ENCODE results near the gene CUEDC1.
"Not testable (repeated sequence)": the region's sequence is repeated elsewhere in the genome, so short reads cannot be mapped to it uniquely, and the experiment has no call there.

The CUEDC1 gene

DNA sequence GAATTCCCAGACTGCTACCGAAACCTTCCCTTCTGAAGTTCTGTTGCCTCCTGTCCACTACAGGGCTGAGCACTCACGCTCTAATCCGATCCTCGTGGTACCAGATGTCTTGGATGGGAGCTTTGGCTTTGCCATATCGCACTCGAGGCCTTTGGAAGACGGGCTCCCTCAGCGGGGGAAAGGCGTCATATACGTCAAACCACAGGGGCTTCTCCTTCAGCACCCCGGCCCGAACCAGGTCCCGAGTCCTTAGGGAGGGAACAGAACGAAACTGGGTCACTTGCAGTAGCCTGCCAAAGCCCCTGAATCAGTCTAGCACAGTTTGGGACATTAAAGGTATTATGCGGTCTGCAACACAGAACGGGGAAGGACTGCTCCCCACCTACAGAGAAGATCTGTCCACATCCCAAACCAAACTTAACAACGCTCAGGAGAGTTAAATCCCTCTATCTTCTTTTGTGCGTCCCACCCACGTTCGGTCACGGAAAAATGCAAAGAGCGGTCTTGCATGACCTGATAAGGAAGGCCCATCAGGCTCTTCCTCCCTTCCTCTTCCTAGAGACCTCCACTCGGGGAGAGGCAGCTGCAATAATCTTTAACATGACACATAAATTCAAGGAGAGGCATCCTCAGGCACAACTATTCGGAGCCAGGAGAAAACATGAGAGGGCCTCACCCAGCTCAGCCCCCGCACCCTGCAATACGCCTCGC, 105.9 kb downstream of the CUEDC1 start:
- Histone ChIP-seq H3K79me2 (ENCODE audit: low read length) (peaks cover 29% of the 10 kb centered on the region), H4K20me1 (ENCODE audit: insufficient read depth, low read length) (no peaks in the 10 kb centered on the region), H3K4me2 (ENCODE audit: low read depth, low read length) (peak overlapping the region; percentile 78), H3K9me3 (replicated peaks; ENCODE audit: insufficient read depth, low read length) (no peaks in the 10 kb centered on the region), H3K9me2 (replicated peaks; ENCODE audit: insufficient read depth, low read length) (no peaks in the 10 kb centered on the region), H3K27ac (ENCODE audit: low read length) (peak overlapping the region; percentile 13; the same call in 1 of the 2 replicates), H3K27me3 (replicated peaks; ENCODE audit: insufficient read depth, low read length) (no peaks in the 10 kb centered on the region), H3F3A (ENCODE audit: insufficient read depth, low read length) (0 out of 2 replicates have a peak, but pooled peaks cover 7% of the 10 kb centered on the region), H3K36me3 (replicated peaks; ENCODE audit: insufficient read depth, low read length) (0 out of 2 replicates have a peak, but pooled peaks cover 3% of the 10 kb centered on the region), H2AFZ (ENCODE audit: low read length) (peak overlapping the region; percentile 79), H3K4me3 (ENCODE audit: low read length) (peak overlapping the region; percentile 93), H3K4me1 (ENCODE audit: low read length) (peaks cover 10% of the 10 kb centered on the region; the same call in 1 of the 2 replicates), H3K9ac (ENCODE audit: low read length) (peak overlapping the region; percentile 59)
- no peak for DNase-seq
- TF ChIP-seq EZH2 (optimal IDR thresholded peaks at IDR 0.05; ENCODE audit: low read depth, low read length), result no peak
- TF ChIP-seq, protein P1, sequence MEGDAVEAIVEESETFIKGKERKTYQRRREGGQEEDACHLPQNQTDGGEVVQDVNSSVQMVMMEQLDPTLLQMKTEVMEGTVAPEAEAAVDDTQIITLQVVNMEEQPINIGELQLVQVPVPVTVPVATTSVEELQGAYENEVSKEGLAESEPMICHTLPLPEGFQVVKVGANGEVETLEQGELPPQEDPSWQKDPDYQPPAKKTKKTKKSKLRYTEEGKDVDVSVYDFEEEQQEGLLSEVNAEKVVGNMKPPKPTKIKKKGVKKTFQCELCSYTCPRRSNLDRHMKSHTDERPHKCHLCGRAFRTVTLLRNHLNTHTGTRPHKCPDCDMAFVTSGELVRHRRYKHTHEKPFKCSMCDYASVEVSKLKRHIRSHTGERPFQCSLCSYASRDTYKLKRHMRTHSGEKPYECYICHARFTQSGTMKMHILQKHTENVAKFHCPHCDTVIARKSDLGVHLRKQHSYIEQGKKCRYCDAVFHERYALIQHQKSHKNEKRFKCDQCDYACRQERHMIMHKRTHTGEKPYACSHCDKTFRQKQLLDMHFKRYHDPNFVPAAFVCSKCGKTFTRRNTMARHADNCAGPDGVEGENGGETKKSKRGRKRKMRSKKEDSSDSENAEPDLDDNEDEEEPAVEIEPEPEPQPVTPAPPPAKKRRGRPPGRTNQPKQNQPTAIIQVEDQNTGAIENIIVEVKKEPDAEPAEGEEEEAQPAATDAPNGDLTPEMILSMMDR (IDR thresholded peaks at IDR 0.05; ENCODE audit: low read length), result no peak
- no peak for TF ChIP-seq EZH2phosphoT487 (IDR thresholded peaks at IDR 0.05; ENCODE audit: low read length)

DNA sequence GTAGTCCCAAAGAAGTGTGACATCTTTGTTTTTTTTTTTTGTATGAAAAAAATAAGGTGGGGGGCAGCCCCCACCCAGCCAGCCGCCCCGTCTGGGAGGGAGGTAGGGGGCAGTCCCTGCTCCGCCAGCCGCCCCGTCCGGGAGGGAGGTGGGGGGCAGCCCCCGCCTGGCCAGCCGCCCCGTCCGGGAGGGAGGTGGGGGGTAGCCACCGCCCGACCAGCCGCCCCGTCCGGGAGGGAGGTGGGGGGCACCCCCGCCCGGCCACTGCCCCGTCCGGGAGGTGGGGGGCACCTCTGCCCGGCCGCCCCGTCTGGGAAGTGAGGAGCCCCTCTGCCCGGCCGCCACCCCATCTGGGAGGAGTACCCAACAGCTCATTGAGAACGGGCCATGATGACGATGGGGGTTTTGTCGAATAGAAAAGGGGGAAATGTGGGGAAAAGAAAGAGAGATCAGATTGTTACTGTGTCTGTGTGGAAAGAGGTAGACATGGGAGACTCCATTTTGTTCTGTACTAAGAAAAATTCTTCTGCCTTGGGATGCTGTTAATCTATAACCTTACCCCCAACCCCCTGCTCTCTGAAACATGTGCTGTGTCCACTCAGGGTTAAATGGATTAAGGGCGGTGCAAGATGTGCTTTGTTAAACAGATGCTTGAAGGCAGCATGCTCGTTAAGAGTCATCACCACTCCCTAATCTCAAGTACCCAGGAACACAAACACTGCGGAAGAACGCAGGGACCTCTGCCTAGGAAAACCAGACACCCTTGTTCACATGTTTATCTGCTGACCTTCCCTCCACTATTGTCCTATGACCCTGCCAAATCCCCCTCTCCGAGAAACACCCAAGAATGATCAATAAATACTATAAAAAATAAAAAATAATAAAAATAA, 108.9 kb downstream of the CUEDC1 start:
- not testable (repeated sequence) for H3K9ac ChIP-seq (ENCODE audit: low read length); H3K4me1 ChIP-seq (ENCODE audit: low read length); H3K36me3 ChIP-seq (replicated peaks; ENCODE audit: insufficient read depth, low read length); H3K27ac ChIP-seq (ENCODE audit: low read length); H3K27me3 ChIP-seq (replicated peaks; ENCODE audit: insufficient read depth, low read length); DNase-seq; H4K20me1 ChIP-seq (ENCODE audit: insufficient read depth, low read length); H3K4me2 ChIP-seq (ENCODE audit: low read depth, low read length); H3K4me3 ChIP-seq (ENCODE audit: low read length); H3K9me3 ChIP-seq (replicated peaks; ENCODE audit: insufficient read depth, low read length); H3F3A ChIP-seq (ENCODE audit: insufficient read depth, low read length); H3K9me2 ChIP-seq (replicated peaks; ENCODE audit: insufficient read depth, low read length); H2AFZ ChIP-seq (ENCODE audit: low read length)
- peaks cover 36% of the 10 kb centered on the region for H3K79me2 ChIP-seq (ENCODE audit: low read length)

DNA sequence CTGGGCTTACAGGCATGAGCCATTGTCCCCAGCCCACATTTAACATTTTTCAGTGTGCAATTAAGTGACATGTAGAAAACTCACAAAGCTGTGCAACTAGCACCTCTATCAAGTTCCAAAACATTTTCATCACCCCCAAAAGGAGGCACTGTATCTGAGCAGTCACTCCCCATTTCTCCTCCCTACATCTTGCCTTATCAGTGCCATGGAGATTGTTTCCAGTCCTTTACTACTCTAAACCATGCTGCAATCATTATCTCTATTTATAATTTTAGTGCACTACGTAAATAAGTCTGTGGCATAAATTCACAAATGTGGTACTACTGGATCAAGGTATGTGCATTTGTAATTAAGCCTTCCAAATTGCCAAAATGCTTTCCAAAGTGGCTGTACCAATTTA, 112.9 kb downstream of the CUEDC1 start:
- Histone ChIP-seq H3K4me2 (ENCODE audit: low read depth, low read length) (no peak overlapping the region), H4K20me1 (ENCODE audit: insufficient read depth, low read length) (no peaks in the 10 kb centered on the region), H3K27me3 (replicated peaks; ENCODE audit: insufficient read depth, low read length) (no peaks in the 10 kb centered on the region), H3K9me2 (replicated peaks; ENCODE audit: insufficient read depth, low read length) (no peaks in the 10 kb centered on the region), H3K79me2 (ENCODE audit: low read length) (peaks cover 14% of the 10 kb centered on the region), H2AFZ (ENCODE audit: low read length) (no peak overlapping the region), H3F3A (ENCODE audit: insufficient read depth, low read length) (no peaks in the 10 kb centered on the region), H3K36me3 (replicated peaks; ENCODE audit: insufficient read depth, low read length) (peaks cover 3% of the 10 kb centered on the region; the same call in 1 of the 2 replicates), H3K9me3 (replicated peaks; ENCODE audit: insufficient read depth, low read length) (no peaks in the 10 kb centered on the region), H3K27ac (ENCODE audit: low read length) (no peak overlapping the region), H3K4me1 (ENCODE audit: low read length) (no peaks in the 10 kb centered on the region), H3K9ac (ENCODE audit: low read length) (no peak overlapping the region), H3K4me3 (ENCODE audit: low read length) (no peak overlapping the region)
- DNase-seq, result no peak
- TF ChIP-seq EZH2 (optimal IDR thresholded peaks at IDR 0.05; ENCODE audit: low read depth, low read length), result no peak
- TF ChIP-seq, protein P1 (IDR thresholded peaks at IDR 0.05; ENCODE audit: low read length), result no peak
- no peak for TF ChIP-seq EZH2phosphoT487 (IDR thresholded peaks at IDR 0.05; ENCODE audit: low read length)

Measured in MM.1S (cell line).